Hypothalamus (tissue), 51 donors: ENCODE data around the gene HIGD1B.

ENCODE experiments used
- DNase-seq, 51 donors: peaks; one replicate each; lab custom pipeline; 2025; lab: John Stamatoyannopoulos, UW

Gene HIGD1B

DNA sequence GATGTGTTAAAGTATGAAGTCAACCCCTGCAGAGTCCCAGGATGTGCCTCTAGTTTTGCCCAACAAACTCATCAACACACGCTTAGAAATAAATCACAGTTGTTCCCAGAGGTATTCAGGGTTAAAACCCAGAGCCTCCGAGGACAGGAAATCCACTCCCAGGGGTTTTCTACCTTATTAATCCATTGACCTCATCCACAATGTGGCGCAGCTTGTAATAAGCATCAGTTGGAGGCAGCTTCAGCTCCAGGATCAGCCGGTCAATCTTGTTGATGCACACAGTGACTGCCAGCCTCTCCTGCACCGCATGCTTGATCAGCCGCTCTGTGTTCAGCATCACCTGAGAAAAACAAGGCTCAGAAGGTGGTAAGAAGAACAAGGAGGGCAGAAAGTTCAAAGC lies 28.1 kb downstream of the HIGD1B start:
- no peak for DNase-seq

DNA sequence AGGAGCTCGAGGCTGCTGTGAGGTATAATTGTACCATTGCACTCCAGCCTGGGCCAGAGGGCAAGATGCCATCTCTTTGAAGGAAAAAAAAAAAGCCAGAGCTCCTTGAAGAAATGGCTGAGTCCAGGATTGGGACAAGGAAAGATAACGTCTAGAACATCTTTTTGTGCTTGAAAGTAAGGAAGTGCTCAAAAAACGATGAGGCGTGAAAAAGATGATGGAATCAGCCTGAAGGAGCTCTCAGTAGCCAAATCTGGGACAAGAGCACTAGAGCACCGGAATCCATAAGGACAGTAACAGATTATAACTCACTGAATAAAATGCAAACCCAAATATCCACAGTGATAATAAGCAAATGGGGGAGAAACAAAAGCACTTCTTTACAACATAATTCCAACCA lies 29.4 kb downstream of the HIGD1B start:
- DNase-seq: no peak

DNA sequence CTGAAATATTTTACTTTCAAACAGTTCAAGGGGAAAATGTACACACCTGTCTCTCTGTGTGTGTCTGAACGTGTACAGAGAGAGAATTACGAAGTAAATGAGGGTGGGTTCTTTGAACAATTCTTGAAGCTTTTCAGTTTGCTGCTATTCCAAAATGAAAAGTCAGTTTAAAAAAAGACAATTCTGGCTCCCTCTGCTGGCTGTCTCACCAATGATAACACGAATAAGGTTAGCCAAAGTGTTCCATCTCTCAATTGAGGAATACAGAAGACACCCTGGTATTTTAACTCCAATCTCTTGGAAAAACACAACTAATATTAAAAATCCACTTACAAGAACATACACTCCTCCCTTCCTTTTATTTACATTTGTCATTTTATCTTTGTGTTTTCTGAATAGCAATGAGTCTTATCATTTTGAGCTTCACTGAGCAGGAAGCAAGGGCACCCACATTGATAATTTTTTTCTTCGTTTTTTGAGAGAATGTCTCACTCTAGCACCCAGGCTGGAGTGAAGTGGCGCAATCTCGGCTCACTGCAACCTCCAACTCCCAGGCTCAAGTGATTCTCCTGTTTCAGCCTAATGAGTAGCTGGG lies 31.0 kb downstream of the HIGD1B start:
- peak in 1 of 51 donors; percentile 12 for DNase-seq

DNA sequence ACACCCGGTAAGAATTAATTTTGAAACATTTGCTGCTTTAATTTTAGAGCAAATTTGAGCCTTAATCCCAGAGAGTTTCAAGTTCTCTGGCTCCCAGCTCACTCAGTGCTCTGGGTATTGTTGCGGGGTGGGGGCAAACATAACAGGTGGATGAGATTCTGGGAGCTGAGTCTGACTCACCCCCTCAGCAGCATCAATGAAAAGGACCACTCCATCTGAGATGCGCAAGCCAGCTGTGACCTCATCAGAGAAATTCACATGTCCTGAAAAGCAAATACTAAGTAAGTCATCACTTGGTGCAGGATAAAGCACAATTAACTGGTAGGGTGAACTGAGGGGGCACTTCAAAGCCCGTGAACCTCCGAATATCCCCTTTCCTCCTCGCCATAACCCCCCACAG lies 31.7 kb downstream of the HIGD1B start:
- DNase-seq: no peak

DNA sequence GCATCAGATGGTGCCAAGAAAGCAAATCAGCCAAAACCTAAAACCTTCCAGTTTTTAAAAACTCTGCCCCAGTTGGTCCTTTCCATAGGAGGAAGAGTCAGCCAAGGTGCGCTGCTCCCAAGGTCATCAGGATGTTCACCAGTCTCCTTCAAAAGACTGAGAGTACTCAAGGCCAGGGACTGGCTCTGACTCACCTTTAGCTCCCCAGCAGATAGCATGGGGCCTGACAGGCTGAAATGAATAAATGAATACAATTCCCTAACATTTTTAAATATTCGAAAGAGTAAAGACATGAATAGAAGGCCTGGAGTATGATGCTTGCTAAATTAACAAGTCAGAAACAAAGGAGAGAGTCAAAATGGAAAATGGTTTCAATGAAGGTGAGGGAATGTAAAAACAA lies 32.4 kb downstream of the HIGD1B start:
- no peak for DNase-seq

DNA sequence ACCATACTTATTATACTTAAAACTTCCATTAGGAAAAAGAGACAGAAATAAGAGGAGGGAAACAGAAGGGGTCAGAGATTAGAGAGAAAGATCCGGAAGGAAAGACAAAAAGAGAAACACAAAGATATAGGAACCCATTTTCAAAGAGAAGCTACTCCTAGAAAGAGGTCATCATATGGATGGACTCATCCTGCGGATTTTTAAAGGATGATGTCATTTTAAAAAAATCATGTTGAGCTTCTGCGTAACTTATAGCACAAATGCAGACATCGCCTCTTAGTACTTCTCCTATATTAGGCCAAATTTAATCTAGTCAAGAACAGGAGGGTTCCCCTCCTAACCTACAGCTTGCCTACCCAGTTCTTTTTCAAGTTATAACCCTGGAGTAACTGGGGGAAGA lies 33.5 kb downstream of the HIGD1B start:
- DNase-seq: no peak

DNA sequence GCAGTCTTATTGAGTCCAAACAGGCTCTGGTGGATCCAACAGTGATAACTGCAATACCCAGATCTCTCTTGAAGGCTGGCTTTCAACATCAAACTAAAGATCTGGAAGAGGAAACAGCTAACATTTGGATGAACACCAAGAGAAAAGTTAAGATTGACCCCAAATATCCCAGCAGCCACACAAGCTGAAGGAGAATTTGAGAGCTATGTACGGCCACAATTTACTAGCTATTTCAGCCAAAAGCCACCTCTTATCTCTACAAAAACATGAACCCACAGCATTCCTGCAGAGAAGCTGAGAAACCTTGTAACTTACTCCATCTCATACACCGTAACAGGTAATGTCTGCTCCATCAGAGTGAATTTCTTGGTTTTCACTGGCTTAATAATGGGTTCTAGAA lies 37.3 kb downstream of the HIGD1B start:
- DNase-seq: no peak

DNA sequence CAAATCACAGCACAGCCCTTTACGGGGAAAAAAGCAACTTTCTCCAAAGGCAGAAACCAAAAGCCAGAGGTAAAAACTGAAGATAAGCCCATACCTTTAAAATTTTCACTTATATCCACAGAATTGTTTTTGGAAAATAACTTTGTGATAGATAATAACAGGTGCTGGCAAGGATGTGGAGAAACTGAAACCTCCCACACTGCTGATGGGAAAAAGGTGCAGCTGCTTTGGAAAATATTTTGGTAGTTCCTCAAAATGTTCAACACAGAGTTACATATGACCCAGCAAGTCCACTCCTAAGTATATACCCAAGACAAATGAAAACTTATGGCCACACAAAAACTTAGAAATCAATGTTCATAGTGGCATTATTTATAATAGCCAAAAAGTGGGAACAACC lies 39.3 kb downstream of the HIGD1B start:
- DNase-seq: no peak

DNA sequence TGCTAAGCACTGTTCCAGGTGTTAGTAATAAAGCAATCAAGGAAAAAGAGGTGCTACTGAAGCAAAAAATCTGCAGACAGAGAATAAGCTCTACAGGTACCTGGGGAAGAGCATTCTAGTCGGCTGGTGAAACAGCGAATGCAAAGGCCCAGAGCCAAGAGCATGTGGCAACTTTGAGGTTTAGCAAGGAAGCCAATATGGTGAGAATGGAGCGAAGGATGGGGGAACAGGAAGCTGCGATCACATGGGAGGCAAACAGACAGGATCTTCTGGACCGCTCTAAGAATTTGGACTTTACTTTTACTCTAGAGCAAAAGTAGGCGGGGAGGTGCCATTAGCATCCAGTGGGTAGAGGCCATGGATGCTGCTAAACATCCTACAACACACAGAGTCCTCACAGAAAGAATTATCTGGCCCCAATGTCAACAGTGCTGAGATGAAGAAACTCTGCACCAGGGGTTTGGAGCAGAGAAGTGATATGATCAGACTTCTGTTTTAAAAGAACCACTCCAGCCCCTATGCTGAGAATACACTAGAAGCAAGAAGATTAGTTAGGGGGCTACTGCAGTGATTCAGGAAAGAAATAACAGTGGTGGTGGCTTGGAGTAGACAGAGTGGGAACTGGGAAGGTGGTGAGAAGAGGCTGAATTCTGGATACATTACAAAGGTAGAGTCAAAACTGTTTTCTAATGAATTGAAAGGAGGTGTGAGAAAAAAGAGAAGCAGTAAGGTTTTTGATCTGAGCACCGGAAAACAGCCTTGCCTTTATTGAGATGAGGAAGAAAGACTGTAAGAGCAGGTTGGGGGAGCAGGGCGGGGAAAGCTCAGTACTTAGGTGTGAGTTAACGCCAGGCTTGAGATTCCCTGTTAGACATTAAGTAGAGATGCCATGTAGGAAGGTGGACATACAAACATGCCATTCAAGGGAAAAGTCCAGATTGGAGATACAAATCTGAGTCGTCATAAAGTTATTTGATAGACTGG lies 40.6 kb downstream of the HIGD1B start:
- no peak for DNase-seq

DNA sequence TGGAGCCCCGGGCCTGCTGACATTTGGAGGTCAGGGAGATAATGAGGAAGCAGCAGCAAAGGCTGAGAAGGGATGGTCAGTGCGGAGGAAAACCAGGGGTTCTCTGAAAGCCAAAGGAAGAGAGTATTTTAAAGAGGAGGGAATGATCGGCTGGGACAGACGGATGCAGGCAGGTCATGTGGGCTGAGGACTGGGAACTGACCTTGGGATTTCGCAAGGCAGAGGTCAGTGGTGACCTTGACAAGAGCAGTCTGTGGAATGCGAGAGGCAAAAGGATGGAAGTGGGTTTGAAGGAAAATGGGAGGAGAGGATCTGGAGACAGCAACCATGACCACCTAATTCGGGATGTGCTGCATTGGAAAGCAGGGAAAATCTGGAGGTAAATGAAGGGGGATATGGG lies 41.3 kb downstream of the HIGD1B start:
- DNase-seq: no peak

DNA sequence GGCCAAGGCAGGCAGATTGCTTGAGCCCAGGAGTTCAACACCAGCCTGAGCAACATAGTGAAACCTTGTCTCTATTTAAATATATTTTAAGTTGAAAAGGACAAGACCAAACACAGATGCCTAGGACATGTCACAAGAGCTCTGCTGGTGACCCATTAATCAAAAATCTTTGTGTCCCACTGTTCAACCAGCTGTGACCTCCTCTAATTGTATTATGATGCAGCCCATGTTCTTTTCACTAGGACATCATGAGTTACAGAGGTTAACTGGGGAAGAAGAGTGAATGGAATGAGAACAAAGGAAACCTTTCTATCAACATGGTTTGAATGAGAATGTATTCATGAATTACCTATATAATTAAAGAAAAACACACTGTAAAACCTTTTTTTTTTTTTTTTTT lies 44.6 kb downstream of the HIGD1B start:
- no peak for DNase-seq

DNA sequence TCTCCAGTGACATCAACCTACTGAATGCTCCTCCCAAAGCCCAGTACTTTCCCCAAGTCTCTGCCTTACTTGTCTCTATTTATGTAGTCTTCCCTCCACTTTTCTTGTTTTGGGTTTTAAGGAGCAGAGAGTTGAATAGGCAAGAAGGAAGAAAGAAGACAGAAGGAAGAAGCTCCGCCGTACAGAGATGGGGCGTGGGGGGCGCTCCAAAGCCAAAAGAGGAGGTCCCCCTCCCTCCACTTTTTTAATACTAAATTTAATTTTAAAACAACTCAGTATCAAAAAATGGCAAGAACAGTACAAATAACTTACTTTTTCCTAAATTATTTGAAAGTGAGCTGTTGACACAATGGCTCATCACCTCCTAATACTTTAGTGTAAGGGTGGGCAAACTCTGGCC lies 47.0 kb downstream of the HIGD1B start:
- DNase-seq: no peak

DNA sequence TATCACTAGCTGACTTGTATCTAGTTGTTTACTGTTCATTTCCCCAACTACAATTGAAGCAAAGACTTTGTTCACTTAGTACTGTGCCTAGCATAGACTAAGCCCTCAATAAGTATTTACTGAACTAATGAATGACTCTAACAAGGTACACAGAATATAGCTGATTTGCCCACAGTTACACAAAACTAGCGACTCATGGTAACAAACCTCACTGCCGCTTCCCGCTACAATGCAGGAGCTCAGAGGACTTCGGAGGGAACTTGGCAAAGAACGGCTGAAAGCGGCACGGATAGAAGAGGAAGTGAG lies 51.0 kb downstream of the HIGD1B start:
- DNase-seq: no peak

DNA sequence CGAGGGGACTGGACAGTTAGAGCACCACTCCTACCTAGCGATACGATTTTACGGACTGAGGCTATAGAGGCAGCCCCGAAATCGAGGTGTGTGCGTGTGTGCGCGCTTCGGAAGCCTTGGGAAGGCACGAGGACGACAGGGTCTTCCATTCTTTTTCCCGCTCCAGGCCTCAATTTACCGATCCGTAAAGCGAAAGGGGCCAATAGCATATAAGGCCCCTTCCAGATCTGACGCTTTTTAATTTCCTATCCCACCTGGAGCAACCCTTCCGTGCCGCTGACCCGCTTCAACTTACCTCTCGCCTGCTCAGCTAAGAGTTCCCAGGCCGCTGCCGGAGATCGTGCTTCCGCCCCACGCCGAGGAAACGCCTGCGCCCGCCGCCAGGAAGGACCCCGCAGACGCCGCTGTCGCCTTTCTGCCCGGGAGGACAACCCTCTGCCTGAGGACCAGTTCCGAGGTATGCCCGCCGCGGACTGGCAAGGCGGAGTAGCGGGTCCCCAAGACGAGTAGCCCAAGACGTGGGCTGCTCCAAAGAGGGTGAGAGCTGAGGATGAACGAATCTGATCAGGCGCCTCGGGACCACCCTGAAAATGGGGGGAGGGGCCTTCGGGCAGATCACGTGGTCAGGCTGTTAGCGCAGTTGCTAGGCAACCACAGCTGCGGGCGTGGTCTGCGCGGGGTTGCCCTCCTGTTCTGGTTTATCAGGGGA lies 51.5 kb downstream of the HIGD1B start, which contains the start of gene EFTUD2:
Gene EFTUD2 (minus strand): TSS at position 372 of the 709 bp plus-strand sequence. CDS start 4,924 bp downstream, outside the sequence.
- peak; percentile 68 to 99 (median 93) for DNase-seq
